ENCODE results near the gene STXBP3. TPM values are rescaled to one million over a fixed set of nuclear protein-coding genes. Genes with fewer than 3 reads are reported as not detected.

STXBP3 gene
- total RNA-seq, 1 experiment from 2014 or later, result 24.4 TPM

GRCh38 chr1:108728327-108728923 lies 18.0 kb upstream of the STXBP3 start:
- no peaks in the 10 kb centered on the region for H3K27me3 ChIP-seq (replicated peaks; ENCODE audit: insufficient read depth, low read depth, low read length, poor library complexity)
- H3K36me3 ChIP-seq (ENCODE audit: insufficient read depth, low read length, poor library complexity, severe bottlenecking), result no peaks in the 10 kb centered on the region
- ChIA-PET POLR2A (ENCODE audit: low non-redundant PET) (no interaction called here), CTCF (no interaction called here)
- DNase-seq (ENCODE audit: low spot score), result no peak
- BruUV-seq (replicated peaks), result no TSS peak
- H3K4me3 ChIP-seq (ENCODE audit: low read depth, low read length, poor library complexity, severe bottlenecking), result no peak overlapping the region
- no peaks in the 10 kb centered on the region for H3K9me3 ChIP-seq (ENCODE audit: low read depth, low read length, poor library complexity, severe bottlenecking)
- no peak overlapping the region for H3K27ac ChIP-seq (ENCODE audit: low read depth, low read length, poor library complexity, severe bottlenecking)
- H3K4me1 ChIP-seq (ENCODE audit: insufficient read depth, low read length, poor library complexity, severe bottlenecking), result peaks cover 4% of the 10 kb centered on the region
- TF ChIP-seq EZH2 (IDR thresholded peaks at IDR 0.05; ENCODE audit: borderline replicate concordance, low read depth, low read length, poor library complexity, severe bottlenecking) (no peak), CTCF (conservative IDR thresholded peaks at IDR 0.05; ENCODE audit: low read depth, low read length) (no peak)
- intact Hi-C loops (cut with micrococcal nuclease; ENCODE audit: unreplicated experiment), result no loop called here

GRCh38 chr1:108729481-108729880 lies 17.0 kb upstream of the STXBP3 start:
- no peaks in the 10 kb centered on the region for H3K36me3 ChIP-seq (ENCODE audit: insufficient read depth, low read length, poor library complexity, severe bottlenecking)
- TF ChIP-seq CTCF (conservative IDR thresholded peaks at IDR 0.05; ENCODE audit: low read depth, low read length) (no peak), EZH2 (IDR thresholded peaks at IDR 0.05; ENCODE audit: borderline replicate concordance, low read depth, low read length, poor library complexity, severe bottlenecking) (no peak)
- H3K4me1 ChIP-seq (ENCODE audit: insufficient read depth, low read length, poor library complexity, severe bottlenecking), result peaks cover 4% of the 10 kb centered on the region
- H3K9me3 ChIP-seq (ENCODE audit: low read depth, low read length, poor library complexity, severe bottlenecking), result no peaks in the 10 kb centered on the region
- ChIA-PET CTCF (no interaction called here), POLR2A (ENCODE audit: low non-redundant PET) (no interaction called here)
- H3K4me3 ChIP-seq (ENCODE audit: low read depth, low read length, poor library complexity, severe bottlenecking), result no peak overlapping the region
- H3K27ac ChIP-seq (ENCODE audit: low read depth, low read length, poor library complexity, severe bottlenecking), result no peak overlapping the region
- intact Hi-C loops (cut with micrococcal nuclease; ENCODE audit: unreplicated experiment), result no loop called here
- H3K27me3 ChIP-seq (replicated peaks; ENCODE audit: insufficient read depth, low read depth, low read length, poor library complexity), result no peaks in the 10 kb centered on the region
- BruUV-seq (replicated peaks), result no TSS peak
- peak; percentile 51 for DNase-seq (ENCODE audit: low spot score)

GRCh38 chr1:108732398-108732797 lies 14.1 kb upstream of the STXBP3 start:
- ChIA-PET POLR2A (ENCODE audit: low non-redundant PET) (interaction anchor here (0.6 kb wide), 1 partner anchor 18 kb away, joined by 5 read pairs; no protein-coding TSS in a partner anchor), CTCF (no interaction called here)
- Histone ChIP-seq H3K9me3 (ENCODE audit: low read depth, low read length, poor library complexity, severe bottlenecking) (no peaks in the 10 kb centered on the region), H3K27ac (ENCODE audit: low read depth, low read length, poor library complexity, severe bottlenecking) (no peak overlapping the region), H3K36me3 (ENCODE audit: insufficient read depth, low read length, poor library complexity, severe bottlenecking) (no peaks in the 10 kb centered on the region), H3K4me1 (ENCODE audit: insufficient read depth, low read length, poor library complexity, severe bottlenecking) (peaks cover 4% of the 10 kb centered on the region), H3K27me3 (replicated peaks; ENCODE audit: insufficient read depth, low read depth, low read length, poor library complexity) (peaks cover 3% of the 10 kb centered on the region), H3K4me3 (ENCODE audit: low read depth, low read length, poor library complexity, severe bottlenecking) (no peak overlapping the region)
- no TSS peak for BruUV-seq (replicated peaks)
- TF ChIP-seq EZH2 (IDR thresholded peaks at IDR 0.05; ENCODE audit: borderline replicate concordance, low read depth, low read length, poor library complexity, severe bottlenecking) (no peak), CTCF (conservative IDR thresholded peaks at IDR 0.05; ENCODE audit: low read depth, low read length) (no peak)
- no peak for DNase-seq (ENCODE audit: low spot score)
- intact Hi-C loops (cut with micrococcal nuclease; ENCODE audit: unreplicated experiment), result loop anchor here (10.0 kb wide), 1 partner anchor 228 kb away; no protein-coding TSS in a partner anchor

Measured in A673 (cell line).